Testis (tissue), 3 donors: ENCODE measurements around the gene MFSD2B. TPM values are rescaled to one million over a fixed set of nuclear protein-coding genes. Genes with fewer than 3 reads are reported as not detected.

Source experiments
- DNase-seq: peaks from one replicate; pipeline ENCODE4 v3.0.0-alpha.2; 2019
- H3K27ac ChIP-seq, 2 donors: fragments of 200-600 bp; sonication (generic); one replicate each; pipeline ENCODE4 v1.5.1; 2019
- H3K27me3 ChIP-seq: fragments of 200-600 bp; sonication (generic); one replicate; pipeline ENCODE4 v1.5.1; 2019
- H3K36me3 ChIP-seq: fragments of 200-600 bp; sonication (generic); one replicate; pipeline ENCODE4 v1.5.1; 2017; ENCODE audit warnings: low read depth; ENCODE audit errors: missing control alignments
- H3K4me1 ChIP-seq: fragments of 200-600 bp; sonication (generic); one replicate; pipeline ENCODE4 v1.5.1; 2019
- H3K4me3 ChIP-seq, 2 donors: fragments of 200-600 bp; sonication (generic); one replicate each; pipeline ENCODE4 v1.5.1; 2017 to 2019
- H3K9me3 ChIP-seq: fragments of 200-600 bp; sonication (generic); one replicate; pipeline ENCODE4 v1.5.1; 2017
- CTCF ChIP-seq, 3 experiments: fragments of 450-650 bp in 2 of 3; fragments of 200-600 bp in 1 of 3; sonication (generic) in 1 of 3; IDR thresholded peaks; one replicate each; pipeline ENCODE4 v1.5.1; 2016 to 2019; ENCODE audit warnings: antibody characterized with exemption in 3 of 3, mild to moderate bottlenecking in 2 of 3, moderate library complexity in 1 of 3
- POLR2A ChIP-seq: fragments of 450-650 bp; IDR thresholded peaks from one replicate; pipeline ENCODE4 v1.6.1; 2017; ENCODE audit warnings: antibody characterized with exemption, mild to moderate bottlenecking, moderate library complexity
- WGBS, 2 donors: methylation state at CpG; one replicate each; pipeline ENCODE4 v1.1.5; 2018; 5-methylcytosine and 5-hydroxymethylcytosine counted together
- intact Hi-C: fragments of 100-400 bp; cut with DNase I; formaldehyde crosslinking; loops from one replicate; pipeline ENCODE4 v1.15.1; 2023; ENCODE audit warnings: low total_unique reads
- polyA plus RNA-seq: library from polyadenylated mRNA; stranded (reverse); fragments of 350-450 nt; fragmentation: Illumina TruSeq; extraction: RNeasy Lipid Tissue Mini Kit (QIAGEN cat#74804); gene quantifications from one replicate; pipeline ENCODE4 v1.2.3, GENCODE V29; 2014; ENCODE audit warnings: low read depth, low replicate concordance; ENCODE audit not compliant: insufficient read depth
- total RNA-seq, 2 donors: library from RNA; depleted of rRNA; stranded (reverse); fragments of >200 nt; gene quantifications; one replicate each; pipeline ENCODE4 v1.2.3, GENCODE V29; 2016

The MFSD2B gene
- total and polyA plus RNA-seq, 3 donors from 2014 or later = 0.39 to 0.94 (median 0.50) TPM

DNA sequence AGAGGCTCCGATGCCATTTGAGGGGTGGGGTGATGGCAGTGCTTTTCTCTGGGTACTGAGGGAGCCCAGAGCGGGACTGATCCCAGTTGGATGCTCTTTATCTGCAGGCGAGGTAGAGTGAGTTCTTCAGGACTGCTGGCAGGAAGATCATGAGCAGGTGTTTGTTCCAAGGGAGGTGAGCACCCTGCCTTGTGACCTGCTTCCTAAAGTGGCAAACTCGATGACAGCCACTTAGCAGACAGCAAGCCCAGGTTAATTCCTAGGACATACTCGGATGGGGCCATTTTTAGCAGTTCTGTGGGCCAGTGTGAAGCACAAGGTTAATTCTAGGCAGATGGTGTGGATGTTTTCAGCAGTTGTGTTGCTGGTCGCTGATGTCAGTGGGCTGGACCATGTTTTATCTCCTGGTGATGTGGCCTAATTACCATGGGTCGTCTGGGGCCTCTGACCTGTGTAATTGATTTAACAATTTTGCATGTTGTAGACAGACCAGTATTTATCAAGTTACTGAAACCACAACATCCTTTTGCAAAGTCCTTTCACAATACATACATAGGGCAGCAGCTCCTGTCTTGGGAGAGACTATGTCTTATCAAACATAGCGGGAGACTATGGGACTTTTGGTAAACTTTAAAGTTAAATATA, 44.6 kb downstream of the MFSD2B start:
- intact Hi-C loops = no loop called here
- DNase-seq = no peak
- no peaks in the 10 kb centered on the region for H3K27me3 ChIP-seq
- no peak overlapping the region for H3K27ac ChIP-seq
- H3K36me3 ChIP-seq = no peaks in the 10 kb centered on the region
- H3K4me1 ChIP-seq = no peaks in the 10 kb centered on the region
- no peaks in the 10 kb centered on the region for H3K9me3 ChIP-seq
- TF ChIP-seq POLR2A (no peak), CTCF (IDR thresholded peaks at IDR 0.05) (no peak)
- 85 to 86% methylated on average over 8 of the region's 8 CpGs for WGBS, 2 donors
- H3K4me3 ChIP-seq = no peak overlapping the region

DNA sequence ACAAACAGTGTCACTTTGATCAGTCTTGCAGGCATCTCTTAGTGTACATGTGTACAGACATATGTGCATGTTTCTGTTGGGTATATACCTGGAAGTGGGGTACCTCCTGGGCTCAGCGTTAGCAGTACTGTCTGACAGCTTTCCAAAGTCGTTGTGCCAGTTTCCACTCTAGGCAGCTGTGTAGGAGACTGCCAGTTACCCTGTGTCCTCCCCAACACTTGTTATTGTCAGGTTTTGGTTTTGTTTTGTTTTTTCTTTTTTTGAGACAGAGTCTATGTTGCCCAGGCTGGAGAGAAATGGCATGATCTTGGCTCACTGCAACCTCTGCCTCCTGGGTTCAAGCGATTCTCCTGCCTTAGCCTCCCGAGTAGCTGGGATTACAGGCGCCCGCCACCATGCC, 45.9 kb downstream of the MFSD2B start:
- Histone ChIP-seq H3K4me3 (no peak overlapping the region), H3K27me3 (no peaks in the 10 kb centered on the region), H3K36me3 (no peaks in the 10 kb centered on the region), H3K27ac (no peak overlapping the region), H3K9me3 (no peaks in the 10 kb centered on the region), H3K4me1 (no peaks in the 10 kb centered on the region)
- intact Hi-C loops = no loop called here
- WGBS, 2 donors = 88 to 97% methylated on average over 6 of the region's 6 CpGs
- DNase-seq = no peak
- TF ChIP-seq CTCF (IDR thresholded peaks at IDR 0.05) (no peak), POLR2A (no peak)

GRCh38 chr2:24058564-24059271, 48.8 kb downstream of the MFSD2B start:
- 83 to 91% methylated on average over 4 of the region's 4 CpGs for WGBS, 2 donors
- TF ChIP-seq POLR2A = no peak
- no peak for TF ChIP-seq CTCF (IDR thresholded peaks at IDR 0.05)

GRCh38 chr2:24065341-24065740, 55.5 kb downstream of the MFSD2B start:
- H3K36me3 ChIP-seq = no peaks in the 10 kb centered on the region
- no peak overlapping the region for H3K27ac ChIP-seq
- 81 to 87% methylated on average over 2 of the region's 2 CpGs for WGBS, 2 donors

More at GRCh38 chr2:24058564-24059271, 48.8 kb downstream of the MFSD2B start:
- H3K4me1 ChIP-seq = no peaks in the 10 kb centered on the region
- no peaks in the 10 kb centered on the region for H3K36me3 ChIP-seq
- H3K9me3 ChIP-seq = no peaks in the 10 kb centered on the region
- H3K27ac ChIP-seq = no peak overlapping the region
- H3K27me3 ChIP-seq = no peaks in the 10 kb centered on the region
- no peak overlapping the region for H3K4me3 ChIP-seq
- intact Hi-C loops = no loop called here
- DNase-seq = no peak

More at GRCh38 chr2:24065341-24065740, 55.5 kb downstream of the MFSD2B start:
- intact Hi-C loops = no loop called here
- H3K27me3 ChIP-seq = no peaks in the 10 kb centered on the region
- H3K4me3 ChIP-seq = no peak overlapping the region
- DNase-seq = no peak
- H3K4me1 ChIP-seq = no peaks in the 10 kb centered on the region
- H3K9me3 ChIP-seq = no peaks in the 10 kb centered on the region
- no peak for TF ChIP-seq CTCF (IDR thresholded peaks at IDR 0.05)
- no peak for TF ChIP-seq POLR2A
